CD14-positive monocyte (primary cell): Measurements from ENCODE around the gene NHS. TPM values are rescaled to one million over a fixed set of nuclear protein-coding genes. Genes with fewer than 3 reads are reported as not detected.

Experiments used
- DNase-seq, 3 donors: peaks; one replicate each; pipeline ENCODE4 v3.0.0-alpha.2; 2011 to 2022
- H2AFZ ChIP-seq: 2 replicates; pipeline ENCODE4 v1.6.0; 2012; ENCODE audit warnings: mild to moderate bottlenecking, low read depth, low read length, inconsistent platforms; ENCODE audit not compliant: insufficient read depth, poor library complexity, severe bottlenecking
- H3K27ac ChIP-seq, 2 donors: 1 replicate in 1 of 2; 2 replicates in 1 of 2; pipeline ENCODE4 v1.5.1; 2012 to 2013; ENCODE audit warnings: low read length in 2 of 2, control low read depth in 1 of 2, inconsistent platforms in 1 of 2, low read depth in 1 of 2, mild to moderate bottlenecking in 1 of 2
- H3K27me3 ChIP-seq, 2 donors: one replicate each; pipeline versions ENCODE4 v1.6.0 to v1.6.1; 2011 to 2013; ENCODE audit warnings: low read length in 2 of 2; ENCODE audit not compliant: control insufficient read depth in 2 of 2, insufficient read depth in 2 of 2
- H3K36me3 ChIP-seq, 2 donors: replicated peaks in 1 of 2; 1 replicate in 1 of 2; 2 replicates in 1 of 2; pipeline versions ENCODE4 v1.5.1 to v1.6.1; 2012 to 2013; ENCODE audit warnings: low read length in 2 of 2, control low read depth in 1 of 2, inconsistent platforms in 1 of 2, mild to moderate bottlenecking in 1 of 2; ENCODE audit not compliant: insufficient read depth in 2 of 2, control insufficient read depth in 1 of 2
- H3K4me1 ChIP-seq, 2 donors: 1 replicate in 1 of 2; 2 replicates in 1 of 2; pipeline versions ENCODE4 v1.5.1 to v1.6.1; 2012 to 2013; ENCODE audit warnings: low read length in 2 of 2, control low read depth in 1 of 2, inconsistent platforms in 1 of 2, mild to moderate bottlenecking in 1 of 2, moderate library complexity in 1 of 2; ENCODE audit not compliant: insufficient read depth in 2 of 2, control insufficient read depth in 1 of 2
- H3K4me2 ChIP-seq: replicated peaks from 2 replicates; pipeline ENCODE3; 2012; ENCODE audit warnings: low read length, moderate library complexity, mild to moderate bottlenecking; ENCODE audit not compliant: poor library complexity, severe bottlenecking; ENCODE audit errors: extremely low read depth
- H3K4me3 ChIP-seq, 3 experiments: fragments of 200-600 bp in 1 of 3; sonication (generic) in 1 of 3; replicated peaks in 1 of 3; 1 replicate in 2 of 3; 2 replicates in 1 of 3; pipeline ENCODE4 v1.5.1; 2011 to 2013; ENCODE audit warnings: low read length in 3 of 3, mild to moderate bottlenecking in 3 of 3, control low read depth in 2 of 3, low read depth in 2 of 3, inconsistent platforms in 1 of 3, moderate library complexity in 1 of 3
- H3K79me2 ChIP-seq: 2 replicates; pipeline ENCODE4 v1.6.0; 2012; ENCODE audit warnings: mild to moderate bottlenecking, control low read depth, inconsistent platforms, low read length, moderate library complexity; ENCODE audit not compliant: insufficient read depth
- H3K9ac ChIP-seq: 2 replicates; pipeline ENCODE4 v1.6.0; 2017; ENCODE audit warnings: low read length, mild to moderate bottlenecking; ENCODE audit not compliant: insufficient read depth, poor library complexity, severe bottlenecking
- H3K9me3 ChIP-seq, 2 donors: replicated peaks in 1 of 2; 1 replicate in 1 of 2; 2 replicates in 1 of 2; pipeline versions ENCODE4 v1.5.1 to v1.6.1; 2012 to 2013; ENCODE audit warnings: low read length in 2 of 2, control low read depth in 1 of 2; ENCODE audit not compliant: control insufficient read depth in 1 of 2, insufficient read depth in 1 of 2
- H4K20me1 ChIP-seq: 2 replicates; pipeline ENCODE4 v1.6.0; 2012; ENCODE audit warnings: mild to moderate bottlenecking, low read length, control low read depth, moderate library complexity; ENCODE audit not compliant: insufficient read depth
- H3K27ac Mint-ChIP-seq, 7 donors: one replicate each; pipeline ENCODE4 v1.8.0; 2020; ENCODE audit warnings: mild to moderate bottlenecking in 7 of 7, mixed read lengths in 7 of 7, moderate library complexity in 6 of 7, inconsistent platforms in 2 of 7
- H3K27me3 Mint-ChIP-seq, 3 donors: one replicate each; pipeline ENCODE4 v1.8.0; 2021 to 2022; ENCODE audit warnings: low read depth in 3 of 3, mild to moderate bottlenecking in 3 of 3, mixed read lengths in 3 of 3, moderate library complexity in 3 of 3, inconsistent platforms in 1 of 3
- H3K36me3 Mint-ChIP-seq, 2 donors: one replicate each; pipeline ENCODE4 v1.8.0; 2020; ENCODE audit warnings: mixed read lengths in 2 of 2, inconsistent platforms in 1 of 2, mild to moderate bottlenecking in 1 of 2
- H3K4me1 Mint-ChIP-seq: one replicate; pipeline ENCODE4 v1.8.0; 2020; ENCODE audit warnings: mild to moderate bottlenecking, mixed read lengths
- H3K4me3 Mint-ChIP-seq, 2 donors: one replicate each; pipeline ENCODE4 v1.8.0; 2020; ENCODE audit warnings: mild to moderate bottlenecking in 2 of 2, mixed read lengths in 2 of 2, moderate library complexity in 1 of 2
- H3K9me3 Mint-ChIP-seq, 7 donors: one replicate each; pipeline ENCODE4 v1.8.0; 2020 to 2022; ENCODE audit warnings: mixed read lengths in 7 of 7, mild to moderate bottlenecking in 6 of 7, moderate library complexity in 6 of 7, inconsistent platforms in 2 of 7
- CTCF ChIP-seq: fragments of 200-600 bp; IDR thresholded peaks from one replicate; pipeline ENCODE4 v1.8.0; 2022; ENCODE audit warnings: antibody characterized with exemption, mild to moderate bottlenecking
- WGBS: methylation state at CpG from one replicate; pipeline ENCODE4 v1.1.5; 2013; ENCODE audit warnings: missing lambda C conversion rate; ENCODE audit not compliant: insufficient coverage; 5-methylcytosine and 5-hydroxymethylcytosine counted together
- intact Hi-C, 2 donors: fragments of 100-400 bp; cut with micrococcal nuclease; formaldehyde crosslinking; loops; one replicate each; pipeline versions ENCODE4 v1.15.0 to v1.15.1; 2023
- polyA plus RNA-seq, 3 donors: library from polyadenylated mRNA; depleted of rRNA in 1 of 3; unstranded in 2 of 3; stranded (reverse) in 1 of 3; fragments of 300-500 nt in 2 of 3; fragments of >200 nt in 1 of 3; fragmentation: Illumina TruSeq in 2 of 3; gene quantifications; 1 replicate in 2 of 3; 2 replicates in 1 of 3; pipeline ENCODE4 v1.2.3, GENCODE V29; 2012 to 2021

Gene NHS
- polyA plus RNA-seq, 3 donors, result 0.86 to 1.8 (median 1.3) TPM

- Histone ChIP-seq H2AFZ (no peak overlapping the region), H3K27ac (no peak overlapping the region), H3K79me2 (no peaks in the 10 kb centered on the region), H3K4me1 (no peaks in the 10 kb centered on the region), H3K4me3 (no peak overlapping the region), H3K9me3 (no peaks in the 10 kb centered on the region), H4K20me1 (no peaks in the 10 kb centered on the region), H3K9ac (no peak overlapping the region), H3K27me3 (peaks cover 0 to 9% of the 10 kb centered on the region in 2 donors), H3K4me2 (no peak overlapping the region), H3K36me3 (no peaks in the 10 kb centered on the region)
- intact Hi-C loops, result no loop called here
- no peaks in the 10 kb centered on the region for H3K9me3 Mint-ChIP-seq
- no peak for TF ChIP-seq CTCF
- no peak overlapping the region for H3K4me3 Mint-ChIP-seq
- H3K4me1 Mint-ChIP-seq, result no peaks in the 10 kb centered on the region
- no peak overlapping the region for H3K27ac Mint-ChIP-seq
- no peak for DNase-seq
- no CpG with 5 or more reads among the region's 3 CpGs for WGBS
- peaks cover 5 to 12% (median 8%) of the 10 kb centered on the region in 3 donors for H3K27me3 Mint-ChIP-seq
- no peaks in the 10 kb centered on the region for H3K36me3 Mint-ChIP-seq
These were observed 34.7 kb downstream of the NHS start for GRCh38 chrX:17409566-17410290.

- H3K27ac Mint-ChIP-seq, result no peak overlapping the region
- TF ChIP-seq CTCF, result no peak
- H3K36me3 Mint-ChIP-seq, result no peaks in the 10 kb centered on the region
- Histone ChIP-seq H3K4me2 (no peak overlapping the region), H3K79me2 (no peaks in the 10 kb centered on the region), H2AFZ (no peak overlapping the region), H3K4me3 (no peak overlapping the region), H4K20me1 (no peaks in the 10 kb centered on the region), H3K9me3 (no peaks in the 10 kb centered on the region), H3K27ac (no peak overlapping the region), H3K36me3 (no peaks in the 10 kb centered on the region), H3K4me1 (no peaks in the 10 kb centered on the region), H3K27me3 (peaks cover 5 to 13% of the 10 kb centered on the region in 2 donors), H3K9ac (no peak overlapping the region)
- H3K9me3 Mint-ChIP-seq, result no peaks in the 10 kb centered on the region
- DNase-seq, result no peak
- WGBS, result no CpG with 5 or more reads among the region's 2 CpGs
- intact Hi-C loops, result no loop called here
- no peaks in the 10 kb centered on the region for H3K4me1 Mint-ChIP-seq
- H3K4me3 Mint-ChIP-seq, result no peak overlapping the region
- peaks cover 9 to 16% (median 14%) of the 10 kb centered on the region in 3 donors for H3K27me3 Mint-ChIP-seq
These were observed 35.7 kb downstream of the NHS start for GRCh38 chrX:17410651-17411050.
